Cerebellar cortex (tissue), 1 donor: ENCODE measurements around the gene PTH1R.

Experiments
- DNase-seq: peaks from one replicate; pipeline ENCODE4 v3.0.0-alpha.2; 2015; ENCODE audit warnings: low spot score

Gene PTH1R

GRCh38 chr3:46913644-46914043 is 36.1 kb downstream of the PTH1R start:
- peak; percentile 50 for DNase-seq

DNA sequence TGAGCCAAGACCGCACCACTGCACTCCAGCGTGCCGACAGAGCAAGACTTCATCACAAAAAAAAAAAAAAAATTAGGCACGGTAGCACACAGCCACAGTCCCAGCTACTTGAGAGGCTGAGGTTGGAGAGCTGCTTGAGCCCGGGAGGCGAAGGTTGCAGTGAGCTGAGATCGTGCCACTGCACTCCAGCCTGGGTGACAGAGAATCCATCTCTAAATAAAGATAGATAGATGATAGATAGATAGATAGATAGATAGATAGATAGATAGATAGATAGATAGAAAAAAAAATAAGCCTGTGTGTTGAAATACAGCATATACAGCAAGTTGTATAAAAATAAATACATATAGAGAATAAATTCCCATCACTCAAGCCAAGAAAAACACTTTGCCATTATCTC is 37.3 kb downstream of the PTH1R start:
- no peak for DNase-seq

- no peak for DNase-seq
Observed at GRCh38 chr3:46915297-46915822, 37.8 kb downstream of the PTH1R start.

- DNase-seq = no peak
Observed at GRCh38 chr3:46916278-46916677, 38.8 kb downstream of the PTH1R start.

- DNase-seq = no peak
Observed at GRCh38 chr3:46916799-46917198, 39.3 kb downstream of the PTH1R start.

DNA sequence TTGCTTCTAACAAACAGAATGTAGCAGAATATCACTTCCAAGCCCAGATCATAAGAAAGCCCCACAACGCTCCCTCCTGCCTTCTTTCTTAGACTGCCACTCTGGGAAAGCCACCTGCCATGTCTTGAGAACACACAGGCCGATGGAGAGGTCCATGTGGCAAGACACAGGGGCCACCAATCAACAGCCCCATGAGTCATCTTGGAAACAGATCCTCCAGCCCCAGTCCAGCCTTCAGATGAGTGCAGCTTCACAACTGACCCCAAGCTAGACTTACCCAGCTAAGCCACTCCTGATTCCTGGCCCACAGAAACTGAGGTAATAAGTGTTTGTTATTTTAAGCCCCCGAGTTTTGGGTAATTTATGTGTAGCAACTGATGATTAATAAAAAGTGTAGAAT is 39.7 kb downstream of the PTH1R start:
- DNase-seq = no peak

DNA sequence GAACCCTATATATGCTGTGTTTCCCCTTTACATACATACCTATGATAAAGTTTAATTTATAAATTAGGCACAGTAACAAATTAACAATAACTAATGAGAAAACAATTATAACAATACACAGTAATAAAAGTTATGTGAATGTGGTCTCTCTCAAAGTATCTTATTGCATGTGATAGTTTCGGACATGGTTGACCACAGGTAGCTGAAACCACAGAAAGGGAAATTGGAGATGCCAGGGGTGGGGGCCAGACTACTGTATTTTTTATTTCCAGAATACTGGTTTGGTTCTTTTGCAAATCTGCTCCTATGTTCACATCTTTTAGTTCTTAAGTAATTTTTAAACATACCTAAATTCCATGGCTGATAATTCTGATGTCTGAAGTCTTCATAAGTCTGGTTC is 40.7 kb downstream of the PTH1R start:
- no peak for DNase-seq

DNA sequence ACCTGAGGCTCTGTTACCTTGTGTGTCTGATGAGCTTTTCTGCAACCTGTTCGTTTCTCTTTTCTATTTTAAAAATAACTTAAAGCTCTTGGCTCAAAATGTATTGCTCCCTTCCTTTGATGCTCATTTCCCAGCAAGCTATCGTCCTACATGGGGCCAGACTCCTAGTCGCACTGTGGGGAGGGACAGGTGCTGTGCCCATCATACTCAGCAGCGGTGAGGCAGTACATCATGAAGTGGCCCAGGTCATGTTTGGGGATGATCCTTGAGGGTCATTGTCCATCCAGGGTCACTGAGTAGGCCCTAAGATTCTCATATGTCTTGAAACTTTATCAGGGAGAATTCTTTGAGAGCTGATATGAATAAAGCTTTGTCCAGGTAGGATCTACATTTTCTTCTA is 41.1 kb downstream of the PTH1R start:
- no peak for DNase-seq

DNA sequence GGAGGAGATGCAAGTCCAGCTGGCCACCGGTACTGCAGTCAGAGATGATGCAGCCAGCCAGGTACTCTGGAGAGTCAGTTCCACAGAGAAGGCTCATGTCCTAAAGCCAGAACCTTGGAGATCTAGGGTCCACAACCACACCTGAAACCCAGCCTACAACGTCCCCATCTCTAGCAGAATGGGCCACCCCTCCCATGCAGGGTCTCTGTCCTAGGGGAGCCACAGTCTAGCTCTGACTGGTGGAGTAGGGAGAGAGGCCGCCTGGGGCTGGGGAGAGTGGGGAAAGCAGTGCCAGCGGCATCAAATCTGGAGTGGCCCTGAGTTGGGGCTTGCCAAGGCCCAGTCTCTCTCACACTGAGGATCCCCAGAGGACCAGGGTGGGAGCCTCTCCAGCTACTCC is 43.5 kb downstream of the PTH1R start:
- no peak for DNase-seq

DNA sequence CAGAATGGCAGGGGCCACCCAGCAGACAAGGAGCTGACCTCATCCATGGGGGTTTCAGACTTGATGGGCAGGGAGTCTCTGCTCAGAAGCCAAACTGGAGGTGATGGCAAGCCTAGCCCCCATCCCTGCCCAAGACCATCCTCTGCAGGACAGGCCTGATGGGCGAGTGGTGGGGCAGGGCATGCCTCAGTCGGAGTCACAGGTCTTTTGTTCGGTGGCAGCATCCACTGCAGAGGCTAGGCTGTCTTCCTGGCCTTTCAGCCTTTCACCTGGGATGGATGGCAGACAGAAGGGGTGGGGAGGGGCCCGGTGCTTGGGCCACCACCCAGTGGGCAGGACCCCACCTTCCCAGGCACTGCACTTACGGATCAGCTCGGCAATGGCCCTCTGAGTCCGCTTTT is 44.4 kb downstream of the PTH1R start:
- no peak for DNase-seq

GRCh38 chr3:46922426-46922825 is 44.9 kb downstream of the PTH1R start:
- DNase-seq = no peak

DNA sequence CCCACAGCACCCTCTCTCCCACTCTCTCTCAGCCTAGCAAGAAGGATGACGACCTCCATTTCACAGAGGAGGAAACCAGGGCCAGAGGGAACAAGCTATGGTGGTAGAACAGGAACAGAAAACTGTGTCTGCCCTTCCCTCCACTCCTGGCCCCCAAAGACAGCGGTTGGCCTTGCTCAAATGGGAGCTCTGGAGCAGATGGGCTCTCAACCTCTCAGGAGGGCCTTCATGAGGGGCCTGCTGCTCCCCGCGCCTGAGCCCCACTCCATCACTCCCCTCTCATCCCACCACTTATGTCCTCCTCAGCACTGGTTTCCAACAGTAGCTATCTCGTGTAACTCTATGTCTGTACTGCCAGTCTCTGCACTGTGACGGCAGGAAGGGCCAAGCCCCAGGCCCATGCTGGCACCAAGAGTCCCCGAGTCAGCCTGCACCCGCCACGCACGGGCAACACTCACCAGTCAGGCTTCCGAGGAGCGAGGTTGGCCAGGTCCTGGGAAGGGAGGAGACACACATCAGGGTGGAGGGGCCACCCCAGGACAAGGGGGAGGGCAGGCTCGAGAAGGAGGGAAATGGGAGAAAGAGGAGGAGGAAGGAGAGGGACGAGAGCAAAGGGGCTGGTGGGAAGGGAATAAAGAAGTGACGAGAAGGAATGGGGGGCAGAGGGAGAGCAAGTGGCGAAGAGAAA is 45.5 kb downstream of the PTH1R start:
- no peak for DNase-seq

DNA sequence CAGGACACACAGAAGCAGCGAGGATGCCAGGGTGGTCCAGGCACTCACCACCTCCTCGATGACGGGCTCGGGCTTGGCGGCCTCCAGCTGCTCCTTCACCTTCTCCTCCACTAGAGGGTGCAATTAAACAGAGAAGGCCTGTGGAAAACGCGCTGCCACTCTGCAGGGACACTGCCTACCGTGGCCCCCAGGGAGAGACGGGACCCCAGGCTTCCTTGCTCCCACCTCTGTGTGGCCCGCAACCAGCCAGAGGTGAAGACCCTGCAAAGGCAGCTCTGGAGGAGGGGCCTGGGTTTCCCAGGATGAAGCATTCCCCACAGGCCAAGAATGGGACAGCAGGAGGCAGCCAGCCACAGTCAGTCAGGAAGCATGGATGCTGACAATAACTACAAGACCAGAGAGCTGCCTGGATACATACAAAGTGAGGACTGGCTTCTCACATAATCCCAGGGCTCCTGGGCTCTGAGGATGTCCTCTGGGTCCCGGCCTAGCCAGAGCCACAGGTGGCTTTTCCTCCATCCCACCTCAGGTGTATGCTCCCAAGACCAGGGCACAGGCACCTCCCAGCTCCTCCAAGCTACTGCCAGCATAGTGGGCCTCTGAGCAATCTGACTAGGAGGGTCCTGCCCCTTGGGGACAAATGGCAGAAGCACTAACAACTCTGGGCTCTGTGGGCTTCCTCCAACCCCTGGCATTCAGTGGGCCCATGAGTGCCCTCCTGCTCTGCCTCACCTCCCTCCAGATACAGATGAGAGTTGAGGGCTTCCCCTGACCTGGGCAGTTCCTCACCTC is 46.2 kb downstream of the PTH1R start:
- DNase-seq = no peak

GRCh38 chr3:46924921-46925584 is 47.5 kb downstream of the PTH1R start:
- DNase-seq = no peak

- no peak for DNase-seq
Observed at GRCh38 chr3:46925585-46925934, 48.0 kb downstream of the PTH1R start.

GRCh38 chr3:46926039-46926438 is 48.5 kb downstream of the PTH1R start:
- DNase-seq = no peak

DNA sequence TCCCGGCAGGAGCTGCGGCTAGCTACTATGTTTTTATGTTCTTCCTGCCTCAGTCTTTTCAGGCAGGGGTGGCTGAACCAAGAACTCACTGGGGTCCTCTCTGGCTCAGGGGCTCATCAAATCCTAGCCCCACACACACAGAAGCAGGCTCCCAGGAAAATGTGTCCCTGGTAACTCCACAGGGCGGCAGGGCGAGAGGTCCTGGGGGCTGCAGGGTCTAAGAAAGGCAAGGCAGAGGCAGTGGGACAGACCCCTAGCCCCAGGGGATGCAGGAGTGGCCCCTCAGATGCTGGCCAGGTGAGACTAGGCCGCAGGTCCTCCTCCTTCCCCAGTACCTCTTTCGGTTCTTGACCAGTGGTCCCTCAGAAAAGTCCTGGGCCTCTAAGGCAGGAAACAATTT is 48.9 kb downstream of the PTH1R start:
- no peak for DNase-seq

GRCh38 chr3:46926871-46927717 is 49.6 kb downstream of the PTH1R start:
- DNase-seq = no peak

- DNase-seq = no peak
Observed at GRCh38 chr3:46927718-46928073, 50.2 kb downstream of the PTH1R start.

DNA sequence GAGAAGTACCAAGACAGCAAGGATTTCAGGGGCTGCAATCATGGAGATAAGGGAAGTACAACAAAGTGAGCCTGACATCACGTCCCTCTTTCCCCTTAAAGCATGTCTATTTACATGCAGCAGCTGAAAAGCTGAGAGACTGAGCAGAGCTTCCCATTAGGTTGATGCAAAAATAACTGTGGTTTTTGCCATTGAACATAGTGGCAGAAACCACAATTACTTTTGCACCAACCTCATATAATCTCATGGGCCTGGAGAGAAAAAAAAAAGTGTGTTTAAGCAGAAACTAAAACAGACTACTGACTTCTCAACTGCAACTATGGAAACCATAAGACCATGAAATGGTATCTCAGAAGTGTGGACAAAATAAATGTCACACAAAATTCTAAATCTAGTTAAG is 50.8 kb downstream of the PTH1R start:
- no peak for DNase-seq

DNA sequence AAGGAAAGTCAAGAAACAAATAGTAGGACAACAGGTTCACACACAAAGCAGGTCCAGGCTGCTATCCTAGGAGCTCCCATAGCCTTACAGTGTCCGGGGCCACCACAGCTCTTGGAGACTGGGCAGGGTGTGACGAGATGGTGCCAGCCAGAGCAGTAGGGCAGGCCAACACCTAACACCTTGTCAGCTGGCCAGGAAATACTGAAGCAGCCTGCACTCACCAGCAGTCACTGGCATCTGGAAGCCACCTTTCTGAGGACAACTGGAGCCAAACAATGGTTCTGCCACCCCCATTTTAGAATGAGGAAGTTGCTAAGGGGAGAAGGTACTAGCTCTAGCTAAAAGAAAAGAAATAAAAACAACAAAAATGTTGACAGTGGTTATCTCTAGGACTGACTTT is 51.8 kb downstream of the PTH1R start:
- no peak for DNase-seq
